ENCODE results near the gene STEAP4.
"Not testable (repeated sequence)": the region's sequence is repeated elsewhere in the genome, so short reads cannot be mapped to it uniquely, and the experiment has no call there.

The STEAP4 gene

DNA sequence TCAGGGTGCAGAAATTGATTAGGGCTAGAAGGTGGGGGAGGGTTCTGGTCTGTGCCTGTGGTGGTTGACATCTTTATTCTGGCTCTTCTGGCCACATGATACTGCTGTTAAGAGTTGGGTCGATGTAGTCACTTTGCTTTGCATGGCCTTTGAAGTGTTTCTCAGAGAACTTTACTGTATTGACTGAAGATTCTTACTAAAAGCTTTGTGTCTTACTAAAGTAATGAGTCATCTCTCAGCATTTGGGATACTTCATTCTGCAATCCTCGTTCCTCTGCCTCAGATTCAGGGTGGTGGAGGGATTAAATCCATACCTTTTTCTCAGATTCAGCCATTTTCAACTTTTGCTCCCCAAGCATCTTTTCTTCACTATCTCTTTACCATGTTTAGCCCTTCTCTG is 38.6 kb downstream of the STEAP4 start:
- no peak for DNase-seq (ENCODE audit: low read depth)

- DNase-seq (ENCODE audit: low read depth): no peak
Measured at GRCh38 chr7:88267421-88267820, 39.3 kb downstream of the STEAP4 start.

GRCh38 chr7:88264987-88265386 is 41.7 kb downstream of the STEAP4 start:
- DNase-seq (ENCODE audit: low read depth): not testable (repeated sequence)

DNA sequence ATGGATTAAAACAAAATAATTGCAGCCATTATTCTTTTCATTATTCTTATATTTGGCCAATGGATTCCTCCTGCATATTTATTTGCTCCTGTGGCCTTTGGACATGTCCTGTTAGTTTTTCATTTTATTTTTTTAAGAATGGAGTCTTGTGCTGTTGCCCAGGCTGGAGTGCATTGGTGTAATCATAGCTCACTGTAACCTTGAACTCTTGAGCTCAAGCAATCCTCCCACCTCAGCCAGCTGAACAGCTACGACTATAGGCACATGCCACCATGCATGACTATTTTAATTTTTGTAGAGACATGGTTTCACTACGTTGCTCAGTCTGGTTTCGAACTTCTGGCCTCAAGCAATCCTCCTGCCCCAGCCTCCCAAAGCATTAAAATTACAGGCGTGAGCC is 44.1 kb downstream of the STEAP4 start:
- DNase-seq (ENCODE audit: low read depth): no peak

DNA sequence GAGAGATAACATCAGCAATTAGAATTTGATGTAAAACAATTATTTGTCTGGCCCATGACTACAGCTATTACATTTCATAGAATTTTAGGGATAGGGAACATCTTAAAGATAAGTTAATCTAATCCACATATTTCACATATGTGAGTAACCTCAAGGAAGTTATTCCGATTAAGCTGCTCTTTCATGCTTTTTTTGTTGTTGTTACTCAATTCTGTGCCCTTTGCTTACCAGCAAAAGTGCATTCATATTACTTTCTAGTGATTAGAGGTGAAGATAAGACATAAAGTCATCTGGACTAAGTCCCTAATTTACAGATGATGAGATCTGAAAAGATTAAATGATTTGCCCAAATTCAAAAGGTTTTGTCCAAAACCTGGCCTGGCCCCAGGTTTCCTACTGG is 46.0 kb downstream of the STEAP4 start:
- DNase-seq (ENCODE audit: low read depth): no peak

DNA sequence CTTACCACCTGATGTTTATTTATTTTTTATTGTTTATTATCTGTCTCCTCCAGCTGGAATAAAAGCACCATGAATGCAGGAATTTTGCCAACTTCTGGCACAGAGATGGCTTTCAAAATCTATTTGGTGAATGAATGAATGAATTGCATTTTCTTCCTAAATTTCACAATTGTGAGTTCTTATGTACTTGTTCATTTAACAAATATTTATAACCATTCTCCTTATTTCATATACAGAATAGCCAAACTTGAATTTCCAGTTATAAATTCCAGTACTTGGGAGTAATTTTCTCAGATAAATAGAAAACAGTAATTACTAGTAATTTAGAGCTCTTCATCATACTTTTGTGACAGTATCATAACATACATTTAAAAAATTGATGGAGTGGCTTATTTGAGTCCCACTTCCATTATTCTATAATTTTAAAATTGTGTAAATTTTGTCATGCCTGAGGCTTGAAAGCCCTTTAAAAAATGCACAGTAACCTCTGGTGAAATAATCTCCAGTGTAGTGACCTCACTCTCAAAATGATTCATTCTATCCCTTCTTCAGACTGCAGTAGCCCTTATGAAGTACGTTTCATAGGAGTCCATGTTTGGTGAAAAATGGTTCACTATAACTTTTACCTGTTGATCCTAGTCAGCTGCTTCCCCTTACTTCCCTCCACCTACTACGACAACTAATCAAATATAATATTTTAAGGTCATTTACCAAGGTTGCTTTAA is 46.9 kb downstream of the STEAP4 start:
- no peak for DNase-seq (ENCODE audit: low read depth)

- not testable (repeated sequence) for DNase-seq (ENCODE audit: low read depth)
Measured at GRCh38 chr7:88258296-88258695, 48.4 kb downstream of the STEAP4 start.

- DNase-seq (ENCODE audit: low read depth): no peak
Measured at GRCh38 chr7:88256906-88257305, 49.8 kb downstream of the STEAP4 start.

DNA sequence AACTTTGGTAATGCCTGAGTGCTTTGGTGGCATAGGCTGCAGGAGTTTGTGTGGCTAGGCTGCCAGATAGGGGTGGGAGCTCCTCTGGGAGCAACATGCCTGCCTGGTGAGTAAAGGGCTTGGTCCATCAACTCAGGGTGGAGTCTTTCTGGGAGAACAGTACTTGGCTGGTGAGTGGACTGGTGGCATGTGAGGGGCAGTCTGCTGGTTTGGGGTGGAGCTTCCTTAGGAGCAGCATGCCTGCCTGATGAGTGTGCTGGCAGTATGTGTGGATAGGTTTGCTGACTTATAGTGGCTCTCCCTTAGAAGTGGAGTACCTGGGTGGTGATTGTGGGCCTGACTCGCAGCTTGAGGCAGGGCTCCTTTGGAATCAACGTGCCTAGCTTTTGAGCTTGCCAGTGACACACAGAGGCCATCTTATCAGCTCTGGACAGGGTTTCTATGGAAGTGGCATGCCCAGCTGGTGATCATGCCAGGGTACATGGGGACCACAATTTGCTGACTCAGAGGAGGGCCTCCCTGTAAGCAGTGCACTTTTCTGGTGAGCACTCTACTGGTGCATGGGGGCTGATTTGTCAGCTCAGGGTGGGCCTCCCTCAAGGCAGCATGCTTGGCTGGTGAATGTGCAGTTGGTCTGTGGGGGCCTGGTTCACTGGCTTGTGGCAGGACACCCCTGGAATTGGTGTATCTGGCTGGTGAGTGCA is 51.8 kb downstream of the STEAP4 start:
- no peak for DNase-seq (ENCODE audit: low read depth)

DNA sequence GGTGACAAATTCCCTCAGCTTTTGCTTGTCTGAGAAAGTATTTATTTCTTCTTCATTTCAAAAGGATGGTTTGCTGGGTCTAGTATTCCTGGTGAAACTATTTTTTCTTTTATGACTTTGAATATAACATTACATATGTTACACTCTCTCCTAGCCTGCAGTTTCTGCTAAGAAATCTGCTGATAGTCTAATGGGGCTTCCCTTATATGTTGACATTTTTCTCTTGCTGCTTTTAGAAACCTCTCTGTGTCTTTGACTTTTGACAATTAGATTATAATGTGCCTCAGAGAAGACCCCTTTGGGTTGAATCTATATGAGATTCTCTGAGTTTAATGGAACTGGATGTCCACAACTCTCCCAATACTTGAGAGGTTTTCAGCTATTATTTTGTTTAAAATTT is 53.1 kb downstream of the STEAP4 start:
- DNase-seq (ENCODE audit: low read depth): no peak

DNA sequence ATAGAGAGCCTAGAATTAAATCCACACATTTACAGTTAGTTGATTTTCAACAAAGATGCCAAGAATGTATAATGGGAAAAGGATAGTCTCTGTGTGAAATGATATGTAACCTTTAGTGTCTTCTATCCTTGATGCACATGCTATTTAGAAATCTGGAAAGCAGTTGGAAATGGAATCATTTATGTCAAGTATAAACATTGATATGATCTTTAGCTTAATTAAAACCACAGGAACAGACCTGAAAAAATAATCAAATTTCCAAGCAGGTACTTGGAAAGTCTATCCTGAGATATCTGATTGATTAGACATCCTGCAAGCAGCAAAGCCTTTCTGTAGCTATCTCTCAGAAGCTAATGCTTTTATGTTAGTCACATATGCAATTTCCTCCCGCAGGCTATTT is 62.4 kb downstream of the STEAP4 start:
- no peak for DNase-seq (ENCODE audit: low read depth)

DNA sequence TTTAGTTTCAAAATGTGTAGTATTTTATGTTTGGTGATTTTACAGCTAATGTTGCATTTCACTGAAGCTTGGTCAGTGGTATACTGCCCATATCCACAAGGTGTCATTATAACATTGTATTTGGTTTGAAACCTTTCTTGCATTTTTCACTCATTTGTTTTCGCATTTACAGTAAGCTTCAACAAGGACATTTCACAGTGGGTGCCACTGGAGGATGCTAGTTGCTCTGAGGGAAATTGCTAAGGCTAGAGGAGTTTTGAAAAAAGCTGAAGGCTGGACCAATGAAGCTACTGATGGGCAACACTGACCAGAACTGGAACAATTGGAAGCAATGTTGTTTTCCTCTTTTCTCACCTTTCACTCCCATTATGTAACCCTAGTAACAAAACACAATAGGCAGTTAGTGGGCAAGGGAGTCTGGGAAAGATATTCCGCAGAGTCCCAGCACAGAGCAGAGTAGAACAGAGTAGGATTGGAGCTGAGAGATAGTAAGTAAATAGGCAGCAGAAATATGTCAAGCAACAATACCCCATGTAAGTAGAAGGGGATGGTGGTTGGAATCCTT is 63.3 kb downstream of the STEAP4 start:
- no peak for DNase-seq (ENCODE audit: low read depth)

DNA sequence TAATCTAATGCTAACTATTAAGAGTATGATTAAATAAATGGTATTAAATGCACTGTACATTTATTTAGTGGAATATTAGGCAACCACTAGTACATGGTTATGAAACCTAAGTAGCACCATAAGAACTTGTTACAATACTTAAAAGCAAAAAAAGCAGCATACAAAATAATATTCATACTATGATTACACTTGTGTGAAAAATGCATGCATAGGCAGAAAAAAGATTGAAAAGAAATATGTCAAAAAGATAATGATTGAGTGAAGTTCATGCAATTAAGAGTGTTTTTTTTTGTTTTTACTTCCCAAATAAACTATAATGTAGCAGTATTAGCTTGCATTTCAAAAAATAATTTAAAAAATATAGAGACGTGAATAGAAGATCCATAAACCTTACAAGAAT is 66.8 kb downstream of the STEAP4 start:
- no peak for DNase-seq (ENCODE audit: low read depth)

- no peak for DNase-seq (ENCODE audit: low read depth)
Measured at GRCh38 chr7:88233828-88234227, 72.9 kb downstream of the STEAP4 start.

GRCh38 chr7:88230646-88231045 is 76.0 kb downstream of the STEAP4 start:
- DNase-seq (ENCODE audit: low read depth): no peak

- no peak for DNase-seq (ENCODE audit: low read depth)
Measured at GRCh38 chr7:88229302-88229995, 77.2 kb downstream of the STEAP4 start.

- DNase-seq (ENCODE audit: low read depth): no peak
Measured at GRCh38 chr7:88226886-88227516, 79.7 kb downstream of the STEAP4 start.

DNA sequence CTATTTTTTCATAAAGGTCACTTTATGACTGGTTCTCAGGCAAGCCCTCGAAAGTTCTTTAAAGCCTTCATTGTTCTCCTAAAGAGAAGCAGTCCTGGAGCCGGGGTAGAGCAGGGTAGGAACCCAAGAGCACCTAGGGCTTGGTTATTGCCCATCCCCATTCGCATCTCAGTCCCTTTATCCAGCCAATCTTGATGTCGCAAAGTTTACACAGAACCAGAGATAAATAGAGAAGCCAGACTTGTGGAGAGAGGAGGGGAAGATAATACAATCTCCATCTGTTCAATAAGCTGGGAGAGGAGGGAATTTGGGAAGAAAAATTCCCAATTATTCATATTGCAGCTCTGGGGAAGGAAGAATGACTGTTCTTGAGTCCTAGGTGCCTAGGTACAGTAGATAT is 80.5 kb downstream of the STEAP4 start:
- no peak for DNase-seq (ENCODE audit: low read depth)

DNA sequence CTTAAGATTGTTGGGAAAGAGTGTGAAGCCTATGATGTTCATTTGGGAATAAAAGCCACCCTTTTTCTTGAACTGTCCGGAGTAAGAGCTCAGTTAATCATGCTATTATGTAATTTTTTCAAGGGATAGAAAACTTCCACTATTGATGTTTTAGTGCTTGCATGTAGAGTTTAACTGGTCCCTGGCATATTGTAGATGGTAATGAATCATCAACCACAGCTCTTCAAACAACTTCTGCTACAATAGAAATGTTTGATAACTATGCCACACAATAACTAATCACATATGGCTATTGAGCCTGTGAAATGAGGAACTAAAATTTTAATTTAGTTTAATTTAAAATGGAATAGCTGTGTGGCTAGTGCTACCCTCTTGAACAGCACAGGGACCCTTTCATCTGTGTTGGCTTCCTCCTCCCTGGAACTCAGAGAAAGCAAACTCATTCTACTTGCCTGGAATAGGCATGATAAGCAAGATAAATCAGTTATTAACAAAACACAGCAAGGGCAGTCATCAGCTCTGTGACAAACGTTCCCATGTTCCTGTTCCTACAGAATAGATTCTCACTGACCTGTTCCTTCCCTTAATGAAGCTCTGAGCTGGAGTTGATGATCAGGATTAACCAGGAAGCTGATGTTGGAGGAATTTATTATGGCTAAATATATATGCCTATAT is 82.0 kb downstream of the STEAP4 start:
- DNase-seq (ENCODE audit: low read depth): no peak

DNA sequence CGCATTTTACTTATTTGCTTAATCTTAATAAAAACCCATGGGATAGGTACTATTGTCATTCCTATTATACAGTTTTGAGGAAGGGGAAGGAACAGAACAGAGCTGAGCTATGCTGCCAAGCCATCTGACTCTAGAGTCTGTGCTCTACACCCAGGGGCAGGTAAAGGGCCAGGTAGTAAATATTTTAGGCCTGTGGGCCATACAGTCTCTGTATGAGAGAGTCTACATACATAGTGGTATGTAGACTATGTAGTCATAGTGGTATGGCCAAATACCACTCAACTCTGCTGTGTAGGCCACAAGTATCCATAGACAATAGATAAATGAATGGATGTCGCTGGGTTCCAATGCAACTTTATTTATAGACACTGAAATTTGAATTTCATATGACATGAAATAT is 83.4 kb downstream of the STEAP4 start:
- no peak for DNase-seq (ENCODE audit: low read depth)

All from activated T-helper 1 cell treated with Interleukin-2 at 50 U/mL for 16 hours (primary cell).